ENCODE data around the gene NOX5.
A peak's percentile ranks its signal among the peaks of the same experiment; 100 is the strongest.
"Not testable (repeated sequence)": the region's sequence is repeated elsewhere in the genome, so short reads cannot be mapped to it uniquely, and the experiment has no call there.

The NOX5 gene

GRCh38 chr15:69059557-69059943, 45.1 kb downstream of the NOX5 start:
- DNase-seq, result no peak

GRCh38 chr15:69060041-69060481, 45.6 kb downstream of the NOX5 start:
- peak; percentile 53 for DNase-seq

- DNase-seq, result peak; percentile 2
Measured at GRCh38 chr15:69060744-69061143, 46.2 kb downstream of the NOX5 start.

- no peak for DNase-seq
Measured at GRCh38 chr15:69061414-69061842, 46.9 kb downstream of the NOX5 start.

- no peak for DNase-seq
Measured at GRCh38 chr15:69064649-69065048, 50.2 kb downstream of the NOX5 start.

- DNase-seq, result no peak
Measured at GRCh38 chr15:69066007-69066995, 51.8 kb downstream of the NOX5 start.

GRCh38 chr15:69067296-69067695, 52.8 kb downstream of the NOX5 start:
- no peak for DNase-seq

GRCh38 chr15:69068157-69068556, 53.7 kb downstream of the NOX5 start:
- DNase-seq, result no peak

- DNase-seq, result not testable (repeated sequence)
Measured at GRCh38 chr15:69069290-69069689, 54.8 kb downstream of the NOX5 start.

- DNase-seq, result no peak
Measured at GRCh38 chr15:69069996-69070395, 55.5 kb downstream of the NOX5 start.

GRCh38 chr15:69070396-69070795, 55.9 kb downstream of the NOX5 start:
- no peak for DNase-seq

GRCh38 chr15:69071260-69071659, 56.8 kb downstream of the NOX5 start:
- no peak for DNase-seq

- DNase-seq, result no peak
Measured at GRCh38 chr15:69072906-69073305, 58.4 kb downstream of the NOX5 start.

- DNase-seq, result peak; percentile 80
Measured at GRCh38 chr15:69074001-69074842, 59.7 kb downstream of the NOX5 start.

- DNase-seq, result no peak
Measured at GRCh38 chr15:69074843-69075224, 60.3 kb downstream of the NOX5 start.

- DNase-seq, result no peak
Measured at GRCh38 chr15:69075440-69075839, 60.9 kb downstream of the NOX5 start.

GRCh38 chr15:69076756-69077155, 62.3 kb downstream of the NOX5 start:
- no peak for DNase-seq

GRCh38 chr15:69078638-69079037, 64.1 kb downstream of the NOX5 start:
- no peak for DNase-seq

GRCh38 chr15:69080295-69081248, 66.1 kb downstream of the NOX5 start:
- DNase-seq, result peak; percentile 59

GRCh38 chr15:69081310-69082004, 67.0 kb downstream of the NOX5 start:
- peak; percentile 94 for DNase-seq

- peak; percentile 59 for DNase-seq
Measured at GRCh38 chr15:69082021-69082502, 67.6 kb downstream of the NOX5 start.

- no peak for DNase-seq
Measured at GRCh38 chr15:69082554-69082953, 68.1 kb downstream of the NOX5 start.
